ENCODE measurements around the gene SAMD4A.

- TF ChIP-seq CTCF (IDR thresholded peaks at IDR 0.05) (no peak), POLR2A (IDR thresholded peaks at IDR 0.05; ENCODE audit: low read length) (no peak), NR3C1 (IDR thresholded peaks at IDR 0.05) (no peak), MAX (IDR thresholded peaks at IDR 0.05) (no peak), CHD2 (IDR thresholded peaks at IDR 0.05; ENCODE audit: low read length, partially characterized antibody) (no peak), JUN (IDR thresholded peaks at IDR 0.05) (no peak), CEBPB (IDR thresholded peaks at IDR 0.05) (no peak), RAD21 (conservative IDR thresholded peaks at IDR 0.05 in 1 of 2, IDR thresholded peaks at IDR 0.05 in 1 of 2) (no peak), E2F6 (IDR thresholded peaks at IDR 0.05; ENCODE audit: borderline replicate concordance, low read depth) (no peak), SREBF2 (IDR thresholded peaks at IDR 0.05) (no peak), EP300 (IDR thresholded peaks at IDR 0.05) (no peak)
Measured at GRCh38 chr14:54562334-54562733, 4.6 kb upstream of the SAMD4A start.

Data from A549 (cell line).